ENCODE measurements around the gene TECPR2. TPM values are rescaled to one million over a fixed set of nuclear protein-coding genes. Genes with fewer than 3 reads are reported as not detected.
A peak's percentile ranks its signal among the peaks of the same experiment; 100 is the strongest.
"Not testable (repeated sequence)": the region's sequence is repeated elsewhere in the genome, so short reads cannot be mapped to it uniquely, and the experiment has no call there.

TECPR2 gene
- total RNA-seq, 2 experiments from 2014 or later, result 10.3 to 13.1 TPM

DNA sequence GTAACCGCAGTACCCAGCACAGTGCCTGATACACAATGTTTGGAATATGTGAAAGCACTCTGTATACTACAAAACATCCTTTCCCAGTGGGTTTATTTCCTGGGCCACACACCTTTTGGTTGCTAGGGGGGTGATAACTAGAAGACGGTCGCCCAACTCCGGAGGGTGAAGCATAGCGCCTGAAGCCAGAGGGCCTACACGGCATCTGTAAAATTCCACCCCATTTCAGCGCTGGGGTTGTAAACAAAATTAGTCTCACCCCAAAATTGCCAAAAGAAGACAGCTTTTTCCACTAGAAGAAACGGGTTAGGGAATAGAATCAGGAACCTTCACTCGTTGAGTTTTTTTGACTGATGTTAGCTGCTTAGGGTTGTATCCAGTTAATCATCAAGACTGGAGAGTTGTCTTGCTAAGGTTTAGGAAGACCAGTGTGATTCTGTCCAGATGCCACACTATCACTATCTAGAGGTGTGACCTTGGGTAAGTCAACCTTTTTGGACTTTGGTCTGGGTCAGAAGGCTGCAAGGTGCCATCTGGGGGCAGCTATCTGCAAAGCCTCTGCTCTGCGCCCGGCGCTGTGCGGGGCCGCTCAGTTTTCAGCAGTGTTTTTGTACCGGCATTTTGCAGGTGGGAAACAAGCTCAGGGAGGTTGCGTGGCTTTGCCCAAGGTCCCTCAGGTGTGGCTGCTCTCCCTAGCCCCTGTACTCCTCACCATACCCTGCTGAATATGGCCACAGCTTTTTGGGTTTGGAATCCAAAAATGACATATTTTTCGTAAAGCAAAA is 41.9 kb upstream of the TECPR2 start:
- no peak for ATAC-seq
- H3K4me1 Mint-ChIP-seq, result peaks cover 51% of the 10 kb centered on the region

GRCh38 chr14:102321456-102322422 is 41.0 kb upstream of the TECPR2 start:
- ATAC-seq (no peak), DNase-seq (no peak)
- Mint-ChIP-seq H3K4me1 (peaks cover 45% of the 10 kb centered on the region), H3K9me3 (ENCODE audit: low read depth) (no peaks in the 10 kb centered on the region), H3K36me3 (peaks cover 3% of the 10 kb centered on the region), H3K27me3 (no peaks in the 10 kb centered on the region), H3K27ac (peak overlapping the region; percentile 42), H3K4me3 (no peak overlapping the region)
- CTCF ChIA-PET, result interaction anchor here (0.7 to 4.9 kb wide), 3 partner anchors 41 to 203 kb away, joined by 3 to 24 read pairs (median 6); partner anchors contain the start of genes CINP and TECPR2

More for the DNA sequence above, 41.9 kb upstream of the TECPR2 start:
- H3K9me3 Mint-ChIP-seq (ENCODE audit: low read depth), result no peaks in the 10 kb centered on the region
- peak overlapping the region; percentile 83 for H3K4me3 Mint-ChIP-seq
- H3K36me3 Mint-ChIP-seq, result no peaks in the 10 kb centered on the region
- DNase-seq, result no peak
- CTCF ChIA-PET, result interaction anchor here (1.2 to 4.9 kb wide), 5 partner anchors 9 to 204 kb away, joined by 3 to 24 read pairs (median 4); no protein-coding TSS in a partner anchor
- no peaks in the 10 kb centered on the region for H3K27me3 Mint-ChIP-seq
- peak overlapping the region; percentile 85 for H3K27ac Mint-ChIP-seq

- H3K9me3 Mint-ChIP-seq (ENCODE audit: low read depth), result no peaks in the 10 kb centered on the region
- DNase-seq (peak; percentile 52), ATAC-seq (no peak)
- CTCF ChIA-PET, result no interaction called here
- no peaks in the 10 kb centered on the region for H3K27me3 Mint-ChIP-seq
- H3K4me1 Mint-ChIP-seq, result peaks cover 34% of the 10 kb centered on the region
- H3K36me3 Mint-ChIP-seq, result peaks cover 3% of the 10 kb centered on the region
- H3K4me3 Mint-ChIP-seq, result no peak overlapping the region
- H3K27ac Mint-ChIP-seq, result no peak overlapping the region
Observed at GRCh38 chr14:102323102-102323501, 39.6 kb upstream of the TECPR2 start.

- DNase-seq (no peak), ATAC-seq (no peak)
- Mint-ChIP-seq H3K9me3 (ENCODE audit: low read depth) (no peaks in the 10 kb centered on the region), H3K27ac (no peak overlapping the region), H3K36me3 (peaks cover 3% of the 10 kb centered on the region), H3K27me3 (no peaks in the 10 kb centered on the region), H3K4me3 (no peak overlapping the region), H3K4me1 (peaks cover 16% of the 10 kb centered on the region)
- CTCF ChIA-PET, result interaction anchor here (0.7 kb wide), 1 partner anchor 12 kb away, joined by 3 read pairs; no protein-coding TSS in a partner anchor
Observed at GRCh38 chr14:102325791-102326345, 36.9 kb upstream of the TECPR2 start.

DNA sequence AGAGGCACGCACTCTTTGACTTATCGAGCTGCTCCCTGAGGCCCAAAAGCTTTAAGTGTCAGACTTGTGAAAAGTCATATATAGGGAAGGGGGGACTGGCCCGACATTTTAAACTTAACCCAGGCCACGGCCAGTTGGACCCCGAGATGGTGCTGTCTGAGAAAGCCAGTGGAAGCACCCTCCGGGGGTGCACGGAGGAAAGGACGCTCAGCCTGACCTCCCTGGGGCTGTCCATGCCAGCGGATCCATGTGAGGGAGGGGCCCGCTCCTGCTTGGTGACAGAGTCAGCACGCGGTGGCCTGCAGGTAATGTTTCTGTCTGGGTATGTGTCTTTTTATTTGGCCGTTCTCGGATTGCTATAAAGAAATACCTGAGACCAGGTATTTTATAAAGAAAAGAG is 36.2 kb upstream of the TECPR2 start:
- Mint-ChIP-seq H3K36me3 (peaks cover 3% of the 10 kb centered on the region), H3K27ac (no peak overlapping the region), H3K9me3 (ENCODE audit: low read depth) (no peaks in the 10 kb centered on the region), H3K27me3 (no peaks in the 10 kb centered on the region), H3K4me3 (no peak overlapping the region), H3K4me1 (peaks cover 8% of the 10 kb centered on the region)
- DNase-seq, result no peak
- CTCF ChIA-PET, result interaction anchor here (0.7 kb wide), 1 partner anchor 13 kb away, joined by 3 read pairs; no protein-coding TSS in a partner anchor
- ATAC-seq, result no peak

DNA sequence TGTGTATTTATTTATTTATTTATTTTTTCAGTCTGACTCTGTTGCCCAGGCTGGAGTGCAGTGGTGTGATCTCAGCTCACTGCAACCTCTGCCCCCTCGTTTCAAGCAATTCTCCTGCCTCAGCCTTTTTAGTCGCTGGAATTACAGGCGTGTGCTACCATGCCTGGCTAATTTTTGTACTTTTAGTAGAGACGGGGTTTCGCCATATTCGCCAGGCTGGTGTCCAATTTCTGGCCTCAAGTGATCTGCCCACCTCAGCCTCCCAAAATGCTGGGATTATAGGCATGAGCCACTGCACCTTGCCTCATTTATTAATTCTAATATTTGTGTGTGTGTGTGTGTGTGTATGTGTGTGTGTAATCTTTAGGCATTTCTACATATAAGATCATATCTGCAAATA is 33.4 kb upstream of the TECPR2 start:
- H3K4me3 Mint-ChIP-seq; H3K36me3 Mint-ChIP-seq; CTCF ChIA-PET; ATAC-seq; H3K9me3 Mint-ChIP-seq (ENCODE audit: low read depth); DNase-seq; H3K27ac Mint-ChIP-seq; H3K4me1 Mint-ChIP-seq; H3K27me3 Mint-ChIP-seq: not testable (repeated sequence)

GRCh38 chr14:102330806-102331205 is 31.9 kb upstream of the TECPR2 start:
- H3K27ac Mint-ChIP-seq, result no peak overlapping the region
- peaks cover 5% of the 10 kb centered on the region for H3K36me3 Mint-ChIP-seq
- H3K4me1 Mint-ChIP-seq, result peaks cover 5% of the 10 kb centered on the region
- CTCF ChIA-PET, result no interaction called here
- no peak overlapping the region for H3K4me3 Mint-ChIP-seq
- ATAC-seq (no peak), DNase-seq (no peak)
- no peaks in the 10 kb centered on the region for H3K27me3 Mint-ChIP-seq
- H3K9me3 Mint-ChIP-seq (ENCODE audit: low read depth), result no peaks in the 10 kb centered on the region

DNA sequence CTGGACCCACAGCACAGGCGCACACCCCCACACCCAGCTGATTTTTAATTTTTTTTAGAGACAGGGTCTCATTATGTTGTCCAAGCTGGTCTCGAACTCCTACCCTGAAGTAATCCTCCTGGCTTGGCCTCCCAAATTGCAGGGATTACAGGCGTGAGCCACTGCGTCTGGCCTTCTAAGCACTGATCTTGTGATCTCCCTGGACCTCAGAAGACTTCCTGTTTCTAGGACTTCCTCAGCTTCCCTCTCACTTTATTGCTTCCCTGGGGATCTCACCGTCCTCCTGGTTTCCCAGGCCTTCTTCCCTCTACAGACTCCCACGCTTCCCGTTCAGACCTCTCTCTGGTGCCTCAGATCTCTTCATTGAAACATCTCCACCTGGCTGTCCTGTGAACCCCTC is 29.4 kb upstream of the TECPR2 start:
- H3K9me3 Mint-ChIP-seq (ENCODE audit: low read depth), result no peaks in the 10 kb centered on the region
- H3K27me3 Mint-ChIP-seq, result no peaks in the 10 kb centered on the region
- peaks cover 6% of the 10 kb centered on the region for H3K4me1 Mint-ChIP-seq
- peak overlapping the region; percentile 17 for H3K27ac Mint-ChIP-seq
- H3K36me3 Mint-ChIP-seq, result peaks cover 12% of the 10 kb centered on the region
- ATAC-seq (no peak), DNase-seq (no peak)
- no peak overlapping the region for H3K4me3 Mint-ChIP-seq
- CTCF ChIA-PET, result no interaction called here

DNA sequence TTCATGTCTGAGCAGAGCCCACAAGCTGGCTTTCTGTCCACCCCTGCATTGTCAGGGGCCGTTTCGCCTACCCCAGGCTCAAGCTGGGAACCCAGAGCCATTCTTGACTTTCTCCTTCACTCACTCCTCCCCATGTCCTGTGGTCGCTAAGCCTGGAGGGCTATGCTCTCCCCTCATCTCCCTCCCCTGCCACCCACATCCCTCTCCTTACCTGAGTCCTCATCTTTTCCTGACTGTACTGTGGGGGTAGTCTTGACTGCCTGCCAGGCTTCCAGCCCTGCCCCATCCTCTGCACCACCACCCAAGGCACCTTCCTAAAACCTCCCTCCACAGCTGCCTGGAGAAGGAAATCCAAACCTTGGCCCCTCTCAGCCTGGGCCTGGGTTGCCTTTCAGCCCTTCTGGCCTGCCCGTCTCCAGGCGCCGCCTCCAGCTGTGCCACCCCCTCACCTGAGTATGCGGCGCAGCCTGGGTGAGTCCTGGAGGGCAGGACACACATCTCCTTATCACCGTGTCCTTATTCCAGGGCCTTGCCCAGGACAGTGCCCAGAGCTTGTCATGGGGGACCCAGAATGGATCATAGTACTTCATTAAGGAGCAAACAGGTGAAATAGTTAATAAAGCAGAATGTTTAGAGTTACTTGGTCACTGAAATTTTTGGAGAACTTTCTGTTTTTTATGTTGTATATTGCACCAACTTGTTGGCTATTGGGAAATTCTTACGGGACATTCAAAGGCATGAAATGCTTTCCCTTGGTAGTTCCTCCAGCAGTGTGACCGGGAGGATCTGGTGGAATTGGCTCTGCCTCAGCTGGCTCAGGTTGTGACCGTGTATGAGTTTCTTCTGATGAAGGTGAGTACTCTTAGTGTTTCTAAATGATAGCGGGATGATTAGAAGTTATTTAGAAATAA is 28.7 kb upstream of the TECPR2 start:
- DNase-seq, result no peak
- peak overlapping the region; percentile 17 for H3K27ac Mint-ChIP-seq
- H3K4me1 Mint-ChIP-seq, result peaks cover 6% of the 10 kb centered on the region
- peaks cover 13% of the 10 kb centered on the region for H3K36me3 Mint-ChIP-seq
- CTCF ChIA-PET, result no interaction called here
- no peak overlapping the region for H3K4me3 Mint-ChIP-seq
- no peaks in the 10 kb centered on the region for H3K27me3 Mint-ChIP-seq
- no peaks in the 10 kb centered on the region for H3K9me3 Mint-ChIP-seq (ENCODE audit: low read depth)
- no peak for ATAC-seq

DNA sequence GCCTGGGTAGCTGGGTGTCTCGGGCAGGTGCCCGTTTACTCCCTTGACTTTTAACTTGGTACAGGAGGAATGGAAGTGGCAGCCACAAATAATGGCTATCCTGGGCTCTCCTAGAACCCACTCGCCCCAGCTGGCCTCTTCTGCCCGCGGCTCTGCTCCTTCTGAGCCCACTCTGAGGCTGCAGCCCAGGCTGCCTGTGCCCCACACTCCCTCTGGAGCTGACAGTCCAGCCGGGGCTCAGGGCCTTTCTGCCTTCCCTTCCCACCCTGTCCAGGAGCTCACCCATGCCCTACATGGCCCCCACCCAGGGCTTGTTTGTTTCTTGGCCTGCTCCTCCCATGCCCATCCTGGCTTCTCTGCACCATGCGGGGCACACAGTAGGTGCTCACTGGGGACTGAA is 27.6 kb upstream of the TECPR2 start:
- DNase-seq, result no peak
- Mint-ChIP-seq H3K9me3 (ENCODE audit: low read depth) (no peaks in the 10 kb centered on the region), H3K36me3 (peaks cover 13% of the 10 kb centered on the region), H3K27ac (no peak overlapping the region), H3K4me3 (no peak overlapping the region), H3K27me3 (no peaks in the 10 kb centered on the region), H3K4me1 (peaks cover 6% of the 10 kb centered on the region)
- CTCF ChIA-PET, result interaction anchor here (1.2 kb wide), 1 partner anchor 20 kb away, joined by 3 read pairs; no protein-coding TSS in a partner anchor
- no peak for ATAC-seq

DNA sequence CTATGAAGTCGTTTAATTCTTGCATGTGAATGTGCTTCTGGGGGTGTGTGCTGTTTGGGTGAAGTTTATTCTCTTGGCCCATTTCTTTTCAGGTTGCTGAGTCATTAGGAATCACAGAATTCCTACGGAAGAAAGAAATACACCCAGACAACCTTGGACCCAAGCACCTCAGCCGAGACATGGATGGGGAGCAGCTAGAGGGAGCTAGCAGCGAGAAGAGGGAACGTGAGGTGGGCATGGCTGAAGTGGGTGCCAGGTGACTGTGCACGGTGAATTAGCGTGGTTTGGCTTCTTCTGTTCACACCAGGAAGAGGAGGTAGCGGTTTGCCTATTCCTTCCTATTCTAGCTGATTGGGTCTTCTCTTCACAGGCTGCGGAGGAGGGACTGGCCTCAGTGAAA is 24.0 kb upstream of the TECPR2 start:
- no peak for ATAC-seq
- CTCF ChIA-PET, result interaction anchor here (1.3 kb wide), 1 partner anchor 21 kb away, joined by 5 read pairs; no protein-coding TSS in a partner anchor
- no peak for DNase-seq
- peaks cover 6% of the 10 kb centered on the region for H3K4me1 Mint-ChIP-seq
- peaks cover 18% of the 10 kb centered on the region for H3K36me3 Mint-ChIP-seq
- no peaks in the 10 kb centered on the region for H3K9me3 Mint-ChIP-seq (ENCODE audit: low read depth)
- H3K4me3 Mint-ChIP-seq, result no peak overlapping the region
- H3K27ac Mint-ChIP-seq, result no peak overlapping the region
- H3K27me3 Mint-ChIP-seq, result no peaks in the 10 kb centered on the region

DNA sequence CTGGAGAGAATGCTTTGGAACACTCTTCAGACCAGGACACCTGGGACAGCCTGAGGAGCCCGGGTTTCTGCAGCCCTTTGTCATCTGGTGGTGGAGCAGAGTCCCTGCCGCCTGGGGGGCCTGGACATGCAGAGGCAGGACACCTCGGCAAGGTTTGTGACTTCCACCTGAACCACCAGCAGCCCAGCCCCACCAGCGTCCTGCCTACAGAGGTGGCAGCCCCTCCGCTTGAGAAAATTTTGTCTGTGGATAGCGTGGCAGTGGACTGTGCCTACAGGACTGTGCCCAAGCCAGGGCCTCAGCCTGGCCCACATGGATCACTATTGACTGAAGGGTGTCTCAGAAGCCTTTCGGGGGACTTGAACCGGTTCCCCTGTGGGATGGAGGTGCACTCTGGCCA is 21.2 kb upstream of the TECPR2 start:
- H3K4me1 Mint-ChIP-seq, result no peaks in the 10 kb centered on the region
- no peaks in the 10 kb centered on the region for H3K9me3 Mint-ChIP-seq (ENCODE audit: low read depth)
- no peak overlapping the region for H3K27ac Mint-ChIP-seq
- no peaks in the 10 kb centered on the region for H3K27me3 Mint-ChIP-seq
- CTCF ChIA-PET, result no interaction called here
- peaks cover 17% of the 10 kb centered on the region for H3K36me3 Mint-ChIP-seq
- no peak for ATAC-seq
- H3K4me3 Mint-ChIP-seq, result no peak overlapping the region
- DNase-seq, result no peak
